Endothelial cell of umbilical vein (primary cell): ENCODE results near the gene MALRD1. TPM values are rescaled to one million over a fixed set of nuclear protein-coding genes. Genes with fewer than 3 reads are reported as not detected.

ENCODE experiments used
- BruUV-seq: library from RNA; stranded (reverse); fragments of 400-500 nt; replicated peaks from 2 replicates; lab custom pipeline; 2021; lab: Mats Ljungman, UMichigan
- CTCF ChIA-PET: fragments of 300-600, 350-600 bp; sonication (Branson Sonifier 250); formaldehyde crosslinking; loops from one replicate; lab custom pipeline; 2021; ENCODE audit warnings: antibody characterized with exemption, inconsistent platforms; lab: Charles Lee
- POLR2A ChIA-PET: fragments of 300-600, 350-600 bp; sonication (Branson Sonifier 250); formaldehyde crosslinking; loops from one replicate; lab custom pipeline; 2021; ENCODE audit warnings: antibody characterized with exemption, inconsistent platforms; lab: Charles Lee
- DNase-seq: peaks from one replicate; pipeline ENCODE4 v3.0.0-alpha.2; 2011; ENCODE audit warnings: low read depth, low spot score
- FAIRE-seq: peaks from 2 replicates; lab custom pipeline; 2011; peaks lifted over from hg19 to GRCh38; lab: Jason Lieb, UNC
- H2AFZ ChIP-seq: 2 replicates; pipeline ENCODE4 v1.6.0; 2012; ENCODE audit warnings: low read depth, low read length, control low read depth, inconsistent platforms
- H3K27ac ChIP-seq: 2 replicates; pipeline ENCODE4 v1.5.1; 2011; ENCODE audit warnings: low read depth, mild to moderate bottlenecking, control low read depth, low read length, moderate library complexity; ENCODE audit not compliant: insufficient read depth
- H3K27me3 ChIP-seq, 2 experiments: 2 replicates each; pipeline versions ENCODE4 v1.6.0 to v1.6.1; 2011; ENCODE audit warnings: low read length in 2 of 2, mixed read lengths in 1 of 2; ENCODE audit not compliant: control insufficient read depth in 2 of 2, insufficient read depth in 2 of 2
- H3K36me3 ChIP-seq, 2 experiments: 2 replicates in 1 of 2; 3 replicates in 1 of 2; pipeline ENCODE4 v1.5.1; 2011; ENCODE audit warnings: low read length in 2 of 2, mild to moderate bottlenecking in 1 of 2, moderate library complexity in 1 of 2; ENCODE audit not compliant: control insufficient read depth in 2 of 2, insufficient read depth in 2 of 2; ENCODE audit errors: extremely low read depth in 1 of 2
- H3K4me1 ChIP-seq: 3 replicates; pipeline ENCODE4 v1.5.1; 2011; ENCODE audit warnings: mild to moderate bottlenecking, low read length; ENCODE audit not compliant: control insufficient read depth, insufficient read depth; ENCODE audit errors: extremely low read depth
- H3K4me2 ChIP-seq: 2 replicates; pipeline ENCODE4 v1.6.1; 2011; ENCODE audit warnings: low read length, control low read depth, mixed read lengths; ENCODE audit not compliant: insufficient read depth
- H3K4me3 ChIP-seq, 3 experiments: fragments of 200-600 bp in 1 of 3; sonication (generic), shearing (Covaris generic) in 1 of 3; replicated peaks in 1 of 3; 2 replicates each; pipeline ENCODE4 v1.5.1; 2011 to 2016; ENCODE audit warnings: control low read depth in 3 of 3, low read length in 3 of 3, mild to moderate bottlenecking in 2 of 3, inconsistent platforms in 1 of 3, low read depth in 1 of 3, moderate library complexity in 1 of 3; ENCODE audit not compliant: insufficient read depth in 1 of 3
- H3K79me2 ChIP-seq: 2 replicates; pipeline ENCODE4 v1.6.0; 2012; ENCODE audit warnings: low read length, inconsistent platforms; ENCODE audit not compliant: control insufficient read depth, insufficient read depth
- H3K9ac ChIP-seq: replicated peaks from 2 replicates; pipeline ENCODE3; 2011; ENCODE audit warnings: low read length, control low read depth; ENCODE audit not compliant: insufficient read depth; ENCODE audit errors: extremely low read depth
- H3K9me1 ChIP-seq: replicated peaks from 3 replicates; pipeline ENCODE4 v1.6.0; 2011; ENCODE audit warnings: mild to moderate bottlenecking, low read length; ENCODE audit not compliant: control insufficient read depth, insufficient read depth; ENCODE audit errors: extremely low read depth
- H3K9me3 ChIP-seq: replicated peaks from 2 replicates; pipeline ENCODE4 v1.5.1; 2012; ENCODE audit warnings: low read length, inconsistent platforms; ENCODE audit not compliant: control insufficient read depth, insufficient read depth
- H4K20me1 ChIP-seq: replicated peaks from 2 replicates; pipeline ENCODE3; 2011; ENCODE audit warnings: mild to moderate bottlenecking, low read length; ENCODE audit not compliant: control insufficient read depth, insufficient read depth; ENCODE audit errors: extremely low read depth
- CTCF ChIP-seq, 2 donors: IDR thresholded peaks; 1 replicate in 1 of 2; 2 replicates in 1 of 2; pipeline ENCODE4 v1.5.1; 2011; ENCODE audit warnings: low read length in 2 of 2, mild to moderate bottlenecking in 2 of 2, moderate library complexity in 2 of 2, control low read depth in 1 of 2, inconsistent platforms in 1 of 2, low read depth in 1 of 2; ENCODE audit not compliant: insufficient read depth in 1 of 2; ENCODE audit errors: extremely low read depth in 1 of 2
- EZH2 ChIP-seq: IDR thresholded peaks from 2 replicates; pipeline ENCODE4 v1.6.1; 2012; ENCODE audit warnings: borderline replicate concordance, low read depth, mild to moderate bottlenecking, moderate library complexity, low read length, inconsistent platforms; ENCODE audit not compliant: severe bottlenecking
- FOS ChIP-seq: IDR thresholded peaks from 2 replicates; pipeline ENCODE4 v1.6.1; 2011; ENCODE audit warnings: mild to moderate bottlenecking, low read length, moderate library complexity, borderline replicate concordance; ENCODE audit not compliant: insufficient read depth
- GATA2 ChIP-seq: IDR thresholded peaks from 2 replicates; pipeline ENCODE4 v1.7.0; 2011; ENCODE audit warnings: low read depth, mild to moderate bottlenecking, moderate library complexity, mixed read lengths, low read length; ENCODE audit not compliant: insufficient read length, insufficient read depth
- JUN ChIP-seq: IDR thresholded peaks from 2 replicates; pipeline ENCODE4 v1.6.1; 2011; ENCODE audit warnings: borderline replicate concordance, low read depth; ENCODE audit not compliant: insufficient read length, insufficient read depth
- MAX ChIP-seq: IDR thresholded peaks from 2 replicates; pipeline ENCODE4 v1.6.1; 2011; ENCODE audit not compliant: insufficient read depth, insufficient read length
- MYC ChIP-seq: IDR thresholded peaks from one replicate; pipeline ENCODE4 v1.6.1; 2011; ENCODE audit warnings: mild to moderate bottlenecking, low read depth, low read length
- POLR2A ChIP-seq: IDR thresholded peaks from 2 replicates; pipeline ENCODE4 v1.6.1; 2012; ENCODE audit warnings: low read depth, mild to moderate bottlenecking, control low read depth, low read length
- POLR2AphosphoS5 ChIP-seq: IDR thresholded peaks from 2 replicates; pipeline ENCODE4 v1.6.1; 2012; ENCODE audit warnings: low read depth, mild to moderate bottlenecking, control low read depth, low read length, moderate library complexity; ENCODE audit not compliant: insufficient read depth
- dilution Hi-C: fragments of 300-500 bp; cut with MboI; formaldehyde crosslinking; loops from one replicate; pipeline ENCODE4 v1.15.0; 2019; ENCODE audit warnings: low sequenced_read_pairs; ENCODE audit not compliant: extremely low pct_ligation_motif_present
- intact Hi-C: fragments of 100-400 bp; cut with micrococcal nuclease; formaldehyde crosslinking; loops from one replicate; pipeline ENCODE4 v1.10.0; 2022
- polyA plus RNA-seq, 4 experiments: library from polyadenylated mRNA; depleted of rRNA in 3 of 4; stranded (reverse) in 3 of 4; unstranded in 1 of 4; fragments of >200 nt; gene quantifications; 2 replicates each; pipeline versions ENCODE4 v1.2.1 to v1.2.3, GENCODE V29; 2011 to 2012; ENCODE audit warnings: missing spikeins in 1 of 4
- total RNA-seq: library from RNA; stranded (reverse); gene quantifications from 2 replicates; pipeline ENCODE4 v1.2.3, GENCODE V29; 2021

Gene MALRD1
- total and polyA plus RNA-seq, 2 donors (not counting 3 experiments of a cell fraction or from before 2014, with no cell fraction given): not detected

GRCh38 chr10:19263262-19263661 lies 214.7 kb downstream of the MALRD1 start:
- no peaks in the 10 kb centered on the region for H3K36me3 ChIP-seq
- no peak overlapping the region for H3K9ac ChIP-seq
- no peaks in the 10 kb centered on the region for H3K9me1 ChIP-seq
- ChIA-PET CTCF (no interaction called here), POLR2A (no interaction called here)
- no peaks in the 10 kb centered on the region for H4K20me1 ChIP-seq
- intact Hi-C loops (no loop called here), dilution Hi-C loops (no loop called here)
- no peaks in the 10 kb centered on the region for H3K4me1 ChIP-seq
- BruUV-seq: no TSS peak
- FAIRE-seq: no peak
- H3K9me3 ChIP-seq: peaks cover 3% of the 10 kb centered on the region
- TF ChIP-seq MAX: no peak
- no peak for TF ChIP-seq MYC
- no peak for TF ChIP-seq EZH2
- TF ChIP-seq POLR2A: no peak
- no peak for TF ChIP-seq CTCF (IDR thresholded peaks at IDR 0.05; ENCODE audit: extremely low read depth in 1 of 2, insufficient read depth in 1 of 2, low read depth in 1 of 2, low read length in 2 of 2)
- no peak for TF ChIP-seq POLR2AphosphoS5
- no peak for TF ChIP-seq JUN
- no peak for TF ChIP-seq GATA2
- no peak for TF ChIP-seq FOS
- H3K4me2 ChIP-seq: no peak overlapping the region
- H3K27ac ChIP-seq: no peak overlapping the region
- no peaks in the 10 kb centered on the region for H3K79me2 ChIP-seq
- no peaks in the 10 kb centered on the region for H3K27me3 ChIP-seq
- H3K4me3 ChIP-seq: no peak overlapping the region
- no peak overlapping the region for H2AFZ ChIP-seq
- DNase-seq: no peak
